PFSK-1 (cell line): ENCODE data around the gene C1orf105.

Experiments
- FOXP2 ChIP-seq: optimal IDR thresholded peaks from 2 replicates; pipeline ENCODE3; 2011; ENCODE audit warnings: borderline replicate concordance, control low read depth, inconsistent platforms; ENCODE audit not compliant: insufficient read depth; ENCODE audit errors: extremely low read length, extremely low read depth
- POLR2AphosphoS5 ChIP-seq: IDR thresholded peaks from 2 replicates; pipeline ENCODE4 v1.6.1; 2012; ENCODE audit warnings: low read depth, mild to moderate bottlenecking, control low read depth, low read length, moderate library complexity
- SIN3A ChIP-seq: IDR thresholded peaks from 2 replicates; pipeline ENCODE4 v1.6.1; 2012; ENCODE audit warnings: mild to moderate bottlenecking, low read length, moderate library complexity, borderline replicate concordance; ENCODE audit not compliant: insufficient read depth
- TAF1 ChIP-seq: IDR thresholded peaks from 2 replicates; pipeline ENCODE4 v1.6.1; 2012; ENCODE audit warnings: low read length, control low read depth, borderline replicate concordance; ENCODE audit not compliant: insufficient read depth
- TF ChIP-seq, protein P1 (sequence below), 2 experiments: IDR thresholded peaks; 2 replicates each; pipeline versions ENCODE4 v1.6.1 to v1.8.0; 2011 to 2012; ENCODE audit warnings: low read depth in 2 of 2, low read length in 2 of 2, control low read depth in 1 of 2, inconsistent platforms in 1 of 2, mild to moderate bottlenecking in 1 of 2, moderate library complexity in 1 of 2; ENCODE audit not compliant: insufficient read depth in 1 of 2

Gene C1orf105

DNA sequence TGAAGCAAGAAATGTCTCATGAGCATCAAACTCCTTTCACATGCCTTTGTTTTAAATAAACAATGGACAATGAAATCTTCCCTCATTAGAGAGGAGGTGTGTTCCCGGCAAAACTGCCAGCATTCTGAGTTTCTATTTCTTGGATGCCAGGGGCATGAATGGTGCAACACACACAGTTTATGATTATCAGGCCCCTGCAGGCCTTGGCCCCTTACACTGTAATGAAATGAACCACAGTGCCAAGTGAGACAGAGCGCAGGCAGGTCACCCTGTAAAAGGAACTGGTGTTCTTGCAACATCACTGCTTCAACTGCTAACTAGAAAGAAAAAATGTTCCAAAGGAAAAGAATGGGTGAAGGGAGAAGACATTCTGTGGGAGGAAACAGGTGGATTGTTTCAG lies 27.2 kb downstream of the C1orf105 start:
- TF ChIP-seq, protein P1, sequence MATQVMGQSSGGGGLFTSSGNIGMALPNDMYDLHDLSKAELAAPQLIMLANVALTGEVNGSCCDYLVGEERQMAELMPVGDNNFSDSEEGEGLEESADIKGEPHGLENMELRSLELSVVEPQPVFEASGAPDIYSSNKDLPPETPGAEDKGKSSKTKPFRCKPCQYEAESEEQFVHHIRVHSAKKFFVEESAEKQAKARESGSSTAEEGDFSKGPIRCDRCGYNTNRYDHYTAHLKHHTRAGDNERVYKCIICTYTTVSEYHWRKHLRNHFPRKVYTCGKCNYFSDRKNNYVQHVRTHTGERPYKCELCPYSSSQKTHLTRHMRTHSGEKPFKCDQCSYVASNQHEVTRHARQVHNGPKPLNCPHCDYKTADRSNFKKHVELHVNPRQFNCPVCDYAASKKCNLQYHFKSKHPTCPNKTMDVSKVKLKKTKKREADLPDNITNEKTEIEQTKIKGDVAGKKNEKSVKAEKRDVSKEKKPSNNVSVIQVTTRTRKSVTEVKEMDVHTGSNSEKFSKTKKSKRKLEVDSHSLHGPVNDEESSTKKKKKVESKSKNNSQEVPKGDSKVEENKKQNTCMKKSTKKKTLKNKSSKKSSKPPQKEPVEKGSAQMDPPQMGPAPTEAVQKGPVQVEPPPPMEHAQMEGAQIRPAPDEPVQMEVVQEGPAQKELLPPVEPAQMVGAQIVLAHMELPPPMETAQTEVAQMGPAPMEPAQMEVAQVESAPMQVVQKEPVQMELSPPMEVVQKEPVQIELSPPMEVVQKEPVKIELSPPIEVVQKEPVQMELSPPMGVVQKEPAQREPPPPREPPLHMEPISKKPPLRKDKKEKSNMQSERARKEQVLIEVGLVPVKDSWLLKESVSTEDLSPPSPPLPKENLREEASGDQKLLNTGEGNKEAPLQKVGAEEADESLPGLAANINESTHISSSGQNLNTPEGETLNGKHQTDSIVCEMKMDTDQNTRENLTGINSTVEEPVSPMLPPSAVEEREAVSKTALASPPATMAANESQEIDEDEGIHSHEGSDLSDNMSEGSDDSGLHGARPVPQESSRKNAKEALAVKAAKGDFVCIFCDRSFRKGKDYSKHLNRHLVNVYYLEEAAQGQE (IDR thresholded peaks at IDR 0.05; ENCODE audit: insufficient read depth in 1 of 2, low read depth in 2 of 2, low read length in 2 of 2), result no peak
- TF ChIP-seq TAF1, result no peak
- no peak for TF ChIP-seq FOXP2
- TF ChIP-seq POLR2AphosphoS5, result no peak
- TF ChIP-seq SIN3A, result no peak

DNA sequence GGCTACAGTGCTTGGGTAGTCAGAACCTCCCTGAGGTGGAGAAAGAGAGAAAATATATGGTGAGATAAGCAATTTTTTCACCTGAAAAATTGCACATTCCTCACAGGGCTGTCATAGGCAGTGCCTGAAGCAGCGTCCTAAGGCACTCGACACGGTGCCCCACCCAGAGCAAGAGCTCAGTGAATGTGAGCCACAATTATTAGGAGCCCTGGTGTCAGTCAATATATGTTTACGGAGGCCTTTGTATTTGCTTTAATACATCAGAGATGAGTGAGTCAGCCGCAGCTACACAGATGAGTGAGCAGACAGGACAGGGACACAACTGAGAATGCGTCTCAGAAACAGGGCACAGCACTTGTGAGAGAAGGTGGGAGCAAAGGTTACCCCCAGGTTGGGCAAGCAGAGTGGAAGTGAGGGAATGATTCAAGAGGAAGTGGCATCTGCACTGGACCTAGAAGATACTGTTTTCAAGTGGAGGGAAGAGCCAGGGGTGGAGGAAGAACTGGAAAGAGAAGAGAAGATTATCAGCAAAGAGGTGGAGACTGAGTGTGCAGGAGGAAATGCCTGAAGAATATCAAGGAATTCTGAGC lies 28.6 kb downstream of the C1orf105 start:
- TF ChIP-seq FOXP2 (no peak), POLR2AphosphoS5 (no peak), TAF1 (no peak), SIN3A (no peak)
- TF ChIP-seq, protein P1 (IDR thresholded peaks at IDR 0.05; ENCODE audit: insufficient read depth in 1 of 2, low read depth in 2 of 2, low read length in 2 of 2), result no peak

DNA sequence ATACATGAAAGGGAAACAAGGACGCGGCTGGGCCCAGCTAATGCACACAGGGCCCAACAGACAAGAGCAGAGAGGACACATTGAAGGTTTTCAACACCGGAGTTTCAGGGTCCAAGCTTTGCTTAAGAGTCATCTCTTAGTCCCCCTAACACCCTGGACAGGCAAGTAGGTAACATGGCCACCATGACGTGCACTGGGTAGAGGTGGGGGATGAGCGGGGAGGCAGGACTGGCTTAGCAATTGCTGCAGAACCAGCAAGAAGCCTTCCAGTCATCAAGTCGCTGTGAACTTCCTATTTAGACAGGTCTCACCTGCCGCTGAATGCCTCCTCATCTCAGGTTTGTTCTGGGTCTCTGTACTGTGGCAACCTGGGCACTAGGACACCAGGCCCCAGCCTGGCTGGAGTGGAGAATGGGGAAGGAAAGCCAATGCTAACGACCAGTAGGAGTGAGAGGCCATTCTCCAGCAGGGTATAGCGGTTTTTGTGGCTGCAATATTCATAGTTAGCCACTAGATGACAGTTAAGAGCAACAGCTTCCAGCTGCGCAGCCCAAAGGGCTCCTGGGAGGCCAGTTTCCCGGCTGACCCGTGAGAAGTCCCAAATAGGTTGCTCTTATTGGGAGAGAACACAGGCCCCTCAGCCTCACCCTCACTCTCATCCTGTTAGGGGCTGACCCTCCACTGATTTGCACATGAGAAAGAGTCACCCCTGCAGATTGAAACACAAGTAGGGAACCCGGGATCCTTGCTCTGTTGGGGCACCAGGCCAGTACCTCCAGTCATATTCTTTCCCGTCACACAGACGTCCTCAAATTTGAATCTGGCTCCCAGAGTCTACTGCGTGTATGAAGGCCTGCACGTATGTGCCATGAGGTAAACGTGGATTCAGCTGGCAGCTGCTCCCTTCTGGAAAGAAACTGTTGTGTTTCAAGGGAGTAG lies 29.4 kb downstream of the C1orf105 start:
- peak; percentile 45 for TF ChIP-seq FOXP2
- no peak for TF ChIP-seq TAF1

DNA sequence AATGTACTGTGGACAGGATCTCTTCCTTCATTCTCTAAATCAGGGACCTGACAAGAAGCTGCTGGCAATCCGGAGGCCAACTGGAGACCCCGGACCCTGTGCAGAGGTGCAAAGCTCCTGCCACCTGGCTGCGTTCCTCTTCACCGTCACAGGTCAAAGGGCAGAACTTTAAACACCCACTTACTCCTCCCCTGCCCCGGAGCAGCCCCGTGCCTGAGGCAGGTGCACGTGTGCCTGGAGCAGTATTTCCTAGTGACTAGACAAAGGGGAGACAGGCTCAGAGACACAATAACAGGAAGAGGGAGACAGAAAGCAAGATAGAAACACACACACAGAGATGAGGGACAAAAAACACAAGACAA lies 30.0 kb downstream of the C1orf105 start:
- TF ChIP-seq, protein P1 (IDR thresholded peaks at IDR 0.05; ENCODE audit: insufficient read depth in 1 of 2, low read depth in 2 of 2, low read length in 2 of 2), result no peak
- TF ChIP-seq FOXP2 (no peak), TAF1 (no peak), SIN3A (no peak), POLR2AphosphoS5 (no peak)

DNA sequence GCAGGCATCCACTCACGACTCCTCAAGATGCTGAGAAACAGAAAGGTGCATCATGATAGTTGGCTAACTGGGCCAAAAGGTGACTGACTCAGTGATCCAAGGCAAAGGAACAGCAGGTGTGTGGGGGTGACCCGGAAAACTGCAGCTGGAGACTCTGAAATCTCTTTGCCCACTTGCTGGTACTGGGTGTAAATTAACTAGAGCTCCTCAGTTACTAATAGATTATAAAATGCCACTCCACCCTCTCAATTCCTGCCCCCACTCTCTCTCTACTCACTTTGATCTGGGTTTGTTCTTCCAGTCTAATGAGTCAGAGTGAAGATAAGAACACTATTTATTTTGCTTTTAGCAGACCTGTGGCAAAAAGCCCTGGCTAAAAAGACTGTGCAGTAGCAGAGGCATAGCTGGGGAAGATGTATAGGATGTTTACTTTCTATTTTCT lies 30.5 kb downstream of the C1orf105 start:
- TF ChIP-seq FOXP2 (no peak), TAF1 (no peak), SIN3A (no peak), POLR2AphosphoS5 (no peak)
- TF ChIP-seq, protein P1 (IDR thresholded peaks at IDR 0.05; ENCODE audit: insufficient read depth in 1 of 2, low read depth in 2 of 2, low read length in 2 of 2), result no peak
